HG02840 (cell line): ENCODE measurements around the gene EPHB1.
"Not testable (repeated sequence)": the region's sequence is repeated elsewhere in the genome, so short reads cannot be mapped to it uniquely, and the experiment has no call there.

ENCODE experiments used
- ATAC-seq: cut with Tn5 transposase; IDR thresholded peaks from one replicate; pipeline ENCODE4 v1.9.1; 2021; ENCODE audit warnings: mild to moderate bottlenecking, moderate library complexity, moderate number of reproducible peaks; ENCODE audit not compliant: unreplicated experiment, low FRiP score

Gene EPHB1

GRCh38 chr3:135023996-135024658, 229.1 kb downstream of the EPHB1 start:
- ATAC-seq, result peak; percentile 73

DNA sequence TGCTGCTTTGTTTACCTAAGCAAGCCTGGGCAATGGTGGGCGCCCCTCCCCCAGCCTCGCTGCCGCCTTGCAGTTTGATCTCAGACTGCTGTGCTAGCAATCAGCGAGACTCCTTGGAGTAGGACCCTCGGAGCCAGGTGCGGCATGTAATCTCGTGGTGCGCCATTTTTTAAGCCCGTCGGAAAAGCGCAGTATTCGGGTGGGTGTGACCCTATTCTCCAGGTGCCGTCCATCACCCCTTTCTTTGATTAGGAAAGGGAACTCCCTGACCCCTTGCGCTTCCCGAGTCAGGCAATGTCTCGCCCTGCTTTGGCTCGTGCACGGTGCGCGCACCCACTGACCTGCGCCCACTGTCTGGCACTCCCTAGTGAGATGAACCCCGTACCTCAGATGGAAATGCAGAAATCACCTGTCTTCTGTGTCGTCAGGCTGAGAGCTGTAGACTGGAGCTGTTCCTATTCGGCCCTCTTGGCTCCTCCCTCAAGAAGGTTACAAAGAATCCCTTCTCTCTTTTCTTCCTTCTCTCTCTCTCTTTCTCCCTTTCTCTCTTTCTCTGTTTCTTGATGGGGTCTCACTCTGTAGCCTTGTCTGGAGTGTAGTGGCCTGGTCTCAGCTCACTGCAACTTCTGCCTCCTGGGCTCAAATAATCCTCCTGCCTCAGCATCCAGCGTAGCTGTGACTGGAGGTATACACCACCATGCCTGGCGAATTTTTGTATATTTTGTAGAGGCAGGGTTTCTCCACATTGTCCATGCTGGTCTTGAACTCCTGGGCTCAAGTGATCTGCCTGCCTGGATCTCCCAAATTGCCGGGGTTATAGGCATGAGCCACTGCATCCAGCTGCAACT, 235.9 kb downstream of the EPHB1 start:
- ATAC-seq, result not testable (repeated sequence)

DNA sequence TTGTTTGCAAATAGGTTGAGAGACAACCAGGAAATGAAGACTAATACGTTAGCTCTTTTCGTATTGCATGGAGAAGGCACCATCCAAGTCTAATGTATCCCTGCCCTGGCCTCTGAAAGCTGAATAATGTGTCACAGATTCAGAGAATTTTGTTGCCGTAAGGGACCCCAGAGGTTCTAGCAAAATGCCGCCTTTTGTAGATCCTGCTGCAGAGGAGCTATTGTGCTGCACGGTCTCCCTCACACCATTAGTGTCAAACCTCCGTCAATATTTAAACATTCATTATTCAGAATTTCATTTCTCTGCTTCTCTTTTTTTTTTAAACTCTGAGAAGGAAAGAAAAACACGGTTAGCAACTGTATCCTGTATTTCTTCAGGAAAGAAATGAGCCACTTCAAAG, 238.7 kb downstream of the EPHB1 start:
- no peak for ATAC-seq

- ATAC-seq, result no peak
Measured at GRCh38 chr3:135034291-135034768, 239.3 kb downstream of the EPHB1 start.

GRCh38 chr3:135034891-135035440, 239.9 kb downstream of the EPHB1 start:
- no peak for ATAC-seq

DNA sequence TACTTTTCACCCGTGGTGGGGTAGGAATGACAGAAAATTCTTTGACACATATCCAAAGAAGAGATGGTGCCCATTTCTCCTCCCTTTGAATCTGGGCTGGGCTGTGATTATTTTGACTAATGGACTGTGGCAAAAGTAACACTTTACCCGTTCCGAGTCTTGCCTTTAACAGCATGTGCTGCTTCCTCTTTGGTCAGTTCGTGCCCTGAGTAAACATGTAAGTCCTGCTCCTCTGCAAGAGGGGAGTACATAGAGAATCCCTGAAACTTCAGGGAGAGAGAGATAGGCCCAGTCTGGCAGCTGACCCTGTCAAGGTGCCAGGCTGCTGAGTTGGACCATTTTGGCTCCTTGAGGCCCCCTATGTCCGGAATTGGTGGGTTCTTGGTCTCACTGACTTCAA, 243.1 kb downstream of the EPHB1 start:
- no peak for ATAC-seq

- not testable (repeated sequence) for ATAC-seq
Measured at GRCh38 chr3:135039536-135039935, 244.5 kb downstream of the EPHB1 start.

- ATAC-seq, result no peak
Measured at GRCh38 chr3:135040321-135041240, 245.5 kb downstream of the EPHB1 start.

DNA sequence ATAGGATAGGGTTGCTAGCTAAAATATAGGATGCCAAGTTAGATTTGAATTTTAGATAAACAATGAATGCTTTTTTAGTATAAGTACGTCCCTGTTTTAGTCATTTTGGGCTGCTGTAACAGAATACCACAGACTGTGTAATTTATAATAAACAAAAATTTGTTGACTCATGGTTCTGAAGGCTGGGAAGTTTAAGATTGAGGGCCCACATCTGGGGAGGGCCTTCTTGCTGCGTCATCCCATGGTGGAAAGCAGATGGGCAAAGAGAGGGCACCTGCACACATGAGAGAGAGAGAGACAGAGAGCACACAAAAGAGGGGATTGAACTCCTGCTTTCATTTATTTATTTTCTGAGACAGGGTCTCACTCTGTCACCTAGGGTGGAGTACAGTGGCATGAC, 246.5 kb downstream of the EPHB1 start:
- ATAC-seq, result no peak

GRCh38 chr3:135047061-135047460, 252.0 kb downstream of the EPHB1 start:
- no peak for ATAC-seq

- ATAC-seq, result no peak
Measured at GRCh38 chr3:135050536-135050935, 255.5 kb downstream of the EPHB1 start.

- no peak for ATAC-seq
Measured at GRCh38 chr3:135051409-135051973, 256.4 kb downstream of the EPHB1 start.

- no peak for ATAC-seq
Measured at GRCh38 chr3:135055449-135055848, 260.4 kb downstream of the EPHB1 start.

DNA sequence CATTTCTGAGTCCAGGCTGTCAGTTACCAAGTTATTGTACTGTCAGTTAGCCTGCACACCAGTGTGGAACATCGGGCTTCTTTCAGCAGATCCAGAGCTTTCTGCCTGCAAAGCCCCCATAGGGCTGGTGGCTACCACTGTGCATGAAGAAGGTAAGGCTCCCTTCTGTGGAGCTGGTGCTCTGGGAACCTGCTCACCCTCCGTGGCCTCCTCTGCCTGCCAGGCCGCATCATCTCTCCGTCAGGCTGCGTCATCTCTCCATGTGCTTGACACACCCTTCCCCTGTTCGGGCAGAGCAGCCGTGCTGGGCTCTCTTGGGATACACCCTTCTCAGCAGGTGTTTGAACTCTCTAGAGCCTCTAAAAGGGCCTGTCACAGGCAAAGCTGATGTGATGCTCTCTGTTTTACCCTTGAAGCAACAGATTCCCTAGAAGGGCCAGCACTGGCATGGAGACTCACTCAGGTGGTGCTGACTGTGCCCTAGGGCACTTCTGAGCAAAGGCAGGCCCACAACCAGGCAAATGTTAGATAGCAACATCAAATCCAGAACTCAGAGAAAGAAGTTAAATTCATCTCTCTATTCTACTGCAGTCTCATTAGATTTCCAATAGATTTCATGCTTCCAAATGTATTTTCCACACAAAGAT, 261.1 kb downstream of the EPHB1 start:
- no peak for ATAC-seq

DNA sequence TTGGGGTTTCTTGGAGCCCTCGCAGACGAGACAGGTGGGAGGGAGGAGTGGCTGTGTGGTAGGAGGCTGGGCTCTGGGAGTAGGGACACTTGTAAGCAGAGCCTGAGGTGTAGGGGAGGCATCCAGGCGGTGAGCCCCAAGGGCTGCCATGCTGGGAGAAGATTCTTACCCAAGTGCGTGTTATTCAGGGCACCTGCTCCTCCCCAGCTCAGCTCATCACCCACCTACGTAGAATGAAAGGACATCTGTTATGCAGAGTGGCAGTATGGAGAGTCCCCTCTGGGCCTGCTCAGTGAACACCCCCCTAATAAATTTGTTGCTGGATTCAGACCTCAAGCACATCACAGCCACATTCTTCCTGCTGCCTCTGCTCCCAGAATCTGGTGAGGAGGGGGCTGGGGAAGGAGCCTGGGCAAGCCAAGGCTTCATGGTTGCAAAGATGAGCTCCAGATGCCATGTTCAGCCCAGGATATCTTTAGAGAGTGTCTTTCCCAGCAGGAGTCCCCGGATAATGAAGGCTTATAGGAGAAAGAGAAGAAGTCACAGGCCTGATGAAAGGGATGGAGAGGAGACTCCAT, 261.8 kb downstream of the EPHB1 start:
- ATAC-seq, result no peak

DNA sequence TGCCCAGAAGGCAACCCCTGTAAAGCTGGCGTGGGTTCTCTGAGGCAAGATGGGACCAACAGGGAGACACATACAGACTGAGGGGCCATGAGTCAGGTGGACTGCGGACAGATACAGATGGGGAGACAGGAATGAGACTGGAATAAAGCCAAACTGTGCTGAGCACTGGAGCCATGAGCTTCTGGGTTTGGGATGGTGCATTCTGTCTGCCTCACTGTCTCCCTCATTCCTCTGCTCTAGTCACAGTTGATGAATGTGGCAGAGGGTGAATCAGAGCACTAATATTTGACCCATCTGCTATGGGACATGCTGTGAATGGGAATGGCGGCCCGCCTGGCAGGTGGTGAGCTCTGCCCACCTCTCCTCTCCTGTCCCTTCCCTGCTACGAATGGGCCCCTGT, 262.9 kb downstream of the EPHB1 start:
- no peak for ATAC-seq

GRCh38 chr3:135059580-135059979, 264.5 kb downstream of the EPHB1 start:
- no peak for ATAC-seq

DNA sequence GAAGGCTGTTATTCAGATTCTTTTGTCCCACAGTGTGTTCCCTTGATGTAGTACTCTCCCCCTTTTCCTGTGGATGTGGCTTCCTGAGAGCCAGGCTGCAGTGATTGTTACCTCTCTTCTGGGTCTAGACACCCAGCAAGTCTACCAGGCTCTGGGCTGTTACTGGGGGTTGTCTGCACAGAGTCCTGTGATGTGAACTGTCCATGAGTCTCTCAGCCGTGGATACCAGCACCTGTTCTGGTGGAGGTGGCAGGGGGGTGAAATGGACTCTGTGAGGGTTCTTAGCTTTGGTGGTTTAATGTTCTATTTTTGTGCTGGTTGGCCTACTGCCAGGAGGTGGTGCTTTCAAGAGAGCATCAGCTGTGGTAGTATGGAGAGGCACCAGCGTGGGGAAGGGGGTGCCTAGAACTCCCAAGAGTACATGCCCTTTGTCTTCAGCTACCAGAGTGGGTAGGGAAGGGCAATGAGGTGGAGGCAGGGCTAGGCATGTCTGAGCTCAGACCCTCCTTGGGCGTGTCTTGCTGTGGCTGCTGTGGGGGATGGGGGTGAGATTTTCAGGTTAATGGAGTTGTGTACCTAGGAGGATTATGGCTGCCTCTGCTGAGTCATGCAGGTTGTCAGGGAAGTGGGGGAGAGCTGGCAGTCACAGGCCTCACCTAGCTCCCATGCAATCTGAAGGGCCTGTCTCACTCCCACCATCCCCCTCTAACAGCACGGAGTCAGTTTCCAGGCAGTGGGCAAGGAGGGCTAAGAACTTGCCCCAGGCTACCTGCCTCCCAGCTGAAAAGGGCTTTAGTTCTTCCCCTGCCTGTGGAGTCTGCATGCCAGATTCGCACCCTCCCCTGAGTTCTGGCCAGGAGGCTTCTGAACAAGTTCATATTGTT, 272.0 kb downstream of the EPHB1 start:
- not testable (repeated sequence) for ATAC-seq
